Subcutaneous adipose tissue (tissue), 4 donors: ENCODE results near the gene RSPO3. TPM values are rescaled to one million over a fixed set of nuclear protein-coding genes. Genes with fewer than 3 reads are reported as not detected.

Experiments
- total RNA-seq, 4 donors: library from RNA; depleted of rRNA; stranded (reverse); fragments of >200 nt; gene quantifications; one replicate each; pipeline ENCODE4 v1.1.0, GENCODE V29; 2016
- TF ChIP-seq, protein P1 (sequence below): fragments of 450-650 bp; IDR thresholded peaks from one replicate; pipeline ENCODE4 v1.5.1; 2016; ENCODE audit warnings: low read depth, mild to moderate bottlenecking, control low read depth, antibody characterized with exemption, moderate library complexity

The RSPO3 gene
- total RNA-seq, 4 donors from 2014 or later, result 2.3 to 10.2 (median 2.5) TPM

DNA sequence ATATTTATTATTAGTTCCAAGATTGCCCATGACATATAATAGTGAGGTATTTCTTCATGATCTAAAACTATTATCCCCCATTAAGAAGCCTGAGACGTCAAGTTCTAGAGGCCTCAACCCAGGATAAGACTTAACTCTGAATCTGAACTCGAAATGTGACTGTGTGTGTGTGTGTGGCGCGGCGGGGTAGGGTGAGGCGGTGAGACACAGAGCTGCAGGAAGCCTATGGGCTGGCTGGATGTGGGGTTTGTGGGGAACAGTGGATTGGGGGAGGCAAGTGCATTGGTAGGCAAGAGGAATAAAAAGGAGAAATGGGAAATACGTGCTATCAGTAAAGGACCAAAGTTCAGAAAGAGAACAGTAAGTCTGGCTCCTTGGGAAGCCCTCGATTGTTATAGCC, 81.6 kb downstream of the RSPO3 start:
- TF ChIP-seq, protein P1, sequence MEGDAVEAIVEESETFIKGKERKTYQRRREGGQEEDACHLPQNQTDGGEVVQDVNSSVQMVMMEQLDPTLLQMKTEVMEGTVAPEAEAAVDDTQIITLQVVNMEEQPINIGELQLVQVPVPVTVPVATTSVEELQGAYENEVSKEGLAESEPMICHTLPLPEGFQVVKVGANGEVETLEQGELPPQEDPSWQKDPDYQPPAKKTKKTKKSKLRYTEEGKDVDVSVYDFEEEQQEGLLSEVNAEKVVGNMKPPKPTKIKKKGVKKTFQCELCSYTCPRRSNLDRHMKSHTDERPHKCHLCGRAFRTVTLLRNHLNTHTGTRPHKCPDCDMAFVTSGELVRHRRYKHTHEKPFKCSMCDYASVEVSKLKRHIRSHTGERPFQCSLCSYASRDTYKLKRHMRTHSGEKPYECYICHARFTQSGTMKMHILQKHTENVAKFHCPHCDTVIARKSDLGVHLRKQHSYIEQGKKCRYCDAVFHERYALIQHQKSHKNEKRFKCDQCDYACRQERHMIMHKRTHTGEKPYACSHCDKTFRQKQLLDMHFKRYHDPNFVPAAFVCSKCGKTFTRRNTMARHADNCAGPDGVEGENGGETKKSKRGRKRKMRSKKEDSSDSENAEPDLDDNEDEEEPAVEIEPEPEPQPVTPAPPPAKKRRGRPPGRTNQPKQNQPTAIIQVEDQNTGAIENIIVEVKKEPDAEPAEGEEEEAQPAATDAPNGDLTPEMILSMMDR, result no peak

DNA sequence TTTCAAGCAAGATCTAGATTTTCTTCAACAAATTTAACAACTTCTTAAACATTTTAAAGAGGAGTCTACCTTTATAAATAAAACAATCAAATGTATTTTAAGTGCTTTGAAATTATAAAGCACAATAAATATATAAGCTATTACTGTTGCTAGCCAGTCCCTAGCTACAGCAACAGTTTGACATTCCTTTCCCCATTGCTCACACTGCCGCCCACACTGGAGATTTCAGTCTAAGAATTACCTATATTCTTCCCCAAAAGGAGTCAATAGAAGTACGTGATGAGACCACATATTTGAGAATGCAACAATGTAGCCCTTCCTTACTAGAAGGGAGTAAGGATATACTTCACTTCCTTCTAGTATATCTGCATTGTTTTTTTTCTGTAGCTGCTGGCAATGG, 82.8 kb downstream of the RSPO3 start:
- TF ChIP-seq, protein P1, result no peak

DNA sequence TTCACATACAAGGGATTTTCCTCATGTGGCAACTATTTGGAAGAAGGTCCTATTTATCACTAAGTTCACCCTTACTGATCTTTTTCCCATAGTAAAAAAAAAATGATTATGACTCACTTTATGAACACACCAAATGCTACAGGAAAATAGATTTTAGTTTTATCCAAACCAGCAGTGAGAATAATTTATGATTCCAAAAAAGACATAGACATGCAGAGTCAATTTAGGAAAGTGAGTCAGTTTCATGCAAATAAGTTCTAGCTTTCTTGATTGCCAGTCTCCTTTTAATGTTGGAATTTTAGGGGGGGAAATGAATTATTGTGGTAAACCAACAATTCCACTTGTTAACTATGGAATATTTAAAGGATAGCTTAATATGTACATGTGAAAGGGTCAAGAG, 84.2 kb downstream of the RSPO3 start:
- TF ChIP-seq, protein P1, result no peak

DNA sequence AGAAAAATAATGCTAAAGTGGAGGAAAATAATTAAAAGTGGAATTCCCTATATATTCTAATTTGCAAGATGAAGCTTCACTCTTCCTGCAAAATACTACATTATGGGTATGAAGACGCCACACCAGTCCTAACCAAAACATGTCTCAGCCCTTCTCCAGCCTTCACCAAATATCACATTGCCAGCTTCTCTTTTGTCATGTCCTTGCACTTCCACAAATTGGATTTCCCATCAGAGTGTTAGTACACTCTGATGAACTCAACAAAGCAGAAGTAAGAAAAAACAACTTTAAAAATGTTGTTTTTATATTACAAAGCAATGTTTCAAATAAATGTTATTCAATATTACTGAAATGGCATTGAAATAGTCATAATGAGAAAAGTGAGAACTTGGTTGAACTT, 85.8 kb downstream of the RSPO3 start:
- TF ChIP-seq, protein P1, result no peak

DNA sequence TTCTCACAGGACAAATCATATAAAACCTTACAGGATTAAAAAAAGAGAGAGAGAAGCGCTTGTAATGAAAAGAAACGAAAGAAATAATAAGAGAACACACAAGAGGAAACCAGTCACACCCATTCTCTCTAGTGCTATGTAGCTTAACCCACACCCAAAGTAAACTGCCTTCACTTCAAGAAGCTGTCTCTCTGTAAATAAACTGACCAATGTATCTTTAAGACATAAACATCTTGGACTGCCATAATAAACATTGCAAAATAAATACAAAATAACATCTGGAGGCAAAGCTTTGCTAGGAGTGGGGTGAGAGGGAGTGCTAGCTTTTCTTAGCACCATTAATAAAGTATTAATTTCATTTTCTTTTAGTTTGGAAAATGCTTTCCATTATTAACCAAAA, 86.6 kb downstream of the RSPO3 start:
- TF ChIP-seq, protein P1, result no peak

DNA sequence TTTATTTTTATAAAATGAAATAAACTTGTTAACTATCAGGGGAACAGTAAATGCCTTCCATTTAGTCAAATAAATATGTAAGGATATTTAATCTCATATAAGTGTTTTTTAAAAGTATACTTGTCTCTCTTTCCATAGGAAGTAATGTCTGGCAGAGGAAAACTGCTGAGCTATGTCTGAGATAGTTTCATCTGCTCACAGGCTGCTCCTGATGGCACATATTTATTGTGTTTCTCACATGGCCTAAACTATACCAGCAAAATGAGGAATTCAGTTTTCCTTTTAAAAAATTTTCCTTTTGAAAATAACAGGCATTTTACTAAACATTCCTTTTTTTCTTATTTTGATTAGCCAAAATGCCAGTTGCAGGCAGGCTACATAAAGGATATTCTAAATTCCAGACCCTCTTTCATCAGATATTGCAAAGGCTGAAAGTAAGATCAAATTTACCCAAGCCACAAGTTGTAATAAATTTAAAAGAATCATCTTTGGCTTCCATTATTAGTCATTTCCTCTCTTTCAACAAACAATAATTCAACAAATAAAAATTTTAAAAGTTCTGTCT, 88.1 kb downstream of the RSPO3 start:
- TF ChIP-seq, protein P1, result no peak

DNA sequence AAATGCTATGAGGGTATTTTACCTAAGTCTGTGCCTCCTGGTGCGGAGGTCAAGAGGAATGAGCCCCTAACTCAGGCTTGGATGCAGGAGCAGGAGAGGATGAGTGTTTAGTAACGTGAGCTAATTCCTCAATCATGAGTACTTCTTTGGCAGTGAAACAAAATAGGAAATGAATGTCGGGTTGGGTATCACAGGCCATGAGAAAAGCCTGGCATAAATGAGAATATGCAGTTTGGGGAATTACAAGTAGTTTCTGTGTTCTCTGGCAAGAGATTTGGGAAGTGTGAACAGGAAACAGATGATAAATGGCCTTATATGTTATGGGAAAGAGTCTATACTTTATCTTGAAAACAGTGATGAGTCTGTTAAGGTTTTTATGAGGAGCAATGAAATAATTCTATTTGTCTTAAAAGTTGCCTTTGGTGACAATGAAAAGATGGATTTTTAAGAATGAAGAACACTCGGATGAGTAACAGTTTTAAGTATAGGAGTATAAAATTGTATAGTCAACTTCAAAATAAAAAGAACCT, 89.2 kb downstream of the RSPO3 start:
- TF ChIP-seq, protein P1, result no peak
